ENCODE results near the gene GPC6. TPM values are rescaled to one million over a fixed set of nuclear protein-coding genes. Genes with fewer than 3 reads are reported as not detected.

Gene GPC6
- total RNA-seq, 4 donors from 2014 or later = 13.7 to 21.7 (median 16.5) TPM

DNA sequence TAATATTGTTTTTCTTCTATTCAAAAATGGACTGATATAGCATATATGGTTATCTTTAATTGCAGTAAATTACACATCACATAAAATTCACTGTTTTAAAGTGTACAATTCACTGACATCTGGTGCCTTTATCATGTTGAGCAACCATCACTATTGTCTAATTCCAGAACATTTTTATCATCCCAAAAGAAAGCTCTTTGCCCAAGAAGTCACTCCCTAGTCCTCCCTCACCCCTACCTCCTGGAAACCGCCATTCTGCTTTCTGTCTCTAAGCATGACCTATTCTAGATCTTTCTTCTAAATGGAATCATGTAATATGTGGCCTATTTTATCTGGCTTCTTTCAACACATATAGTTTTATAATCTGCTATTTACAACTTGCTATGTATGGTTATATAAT lies 727.2 kb downstream of the GPC6 start:
- no peaks in the 10 kb centered on the region for H3K4me1 ChIP-seq
- WGBS, 2 donors (ENCODE audit: low coverage in 1 of 2) = 91 to 92% methylated on average over 1 of the region's 1 CpG

DNA sequence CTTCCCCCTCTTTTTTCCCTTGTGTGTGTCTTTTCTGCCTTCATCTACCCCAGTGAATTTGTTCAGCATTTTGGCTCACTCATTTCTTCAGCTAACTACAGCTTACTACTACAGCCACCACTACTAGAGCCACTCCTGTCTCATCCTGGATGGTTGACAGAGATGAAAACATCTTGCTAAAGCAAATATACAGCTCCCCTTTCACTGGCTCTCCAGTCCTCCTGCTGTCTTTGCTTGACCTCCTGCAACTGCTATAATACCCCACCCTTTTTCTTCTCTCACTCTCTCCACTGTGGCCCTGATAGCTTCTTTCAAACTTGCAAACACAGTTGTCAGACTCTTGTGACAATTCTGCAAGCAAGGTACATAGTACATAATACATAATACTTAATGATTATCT lies 729.3 kb downstream of the GPC6 start:
- ATAC-seq = no peak
- Histone ChIP-seq H3K4me3 (no peak overlapping the region), H3K4me1 (no peaks in the 10 kb centered on the region), H3K27me3 (no peaks in the 10 kb centered on the region), H3K27ac (no peak overlapping the region), H3K36me3 (no peaks in the 10 kb centered on the region), H3K9me3 (no peaks in the 10 kb centered on the region)
- TF ChIP-seq POLR2A (IDR thresholded peaks at IDR 0.05) (no peak), POLR2AphosphoS5 (IDR thresholded peaks at IDR 0.05) (no peak), EP300 (IDR thresholded peaks at IDR 0.05) (no peak)
- TF ChIP-seq, protein P1, sequence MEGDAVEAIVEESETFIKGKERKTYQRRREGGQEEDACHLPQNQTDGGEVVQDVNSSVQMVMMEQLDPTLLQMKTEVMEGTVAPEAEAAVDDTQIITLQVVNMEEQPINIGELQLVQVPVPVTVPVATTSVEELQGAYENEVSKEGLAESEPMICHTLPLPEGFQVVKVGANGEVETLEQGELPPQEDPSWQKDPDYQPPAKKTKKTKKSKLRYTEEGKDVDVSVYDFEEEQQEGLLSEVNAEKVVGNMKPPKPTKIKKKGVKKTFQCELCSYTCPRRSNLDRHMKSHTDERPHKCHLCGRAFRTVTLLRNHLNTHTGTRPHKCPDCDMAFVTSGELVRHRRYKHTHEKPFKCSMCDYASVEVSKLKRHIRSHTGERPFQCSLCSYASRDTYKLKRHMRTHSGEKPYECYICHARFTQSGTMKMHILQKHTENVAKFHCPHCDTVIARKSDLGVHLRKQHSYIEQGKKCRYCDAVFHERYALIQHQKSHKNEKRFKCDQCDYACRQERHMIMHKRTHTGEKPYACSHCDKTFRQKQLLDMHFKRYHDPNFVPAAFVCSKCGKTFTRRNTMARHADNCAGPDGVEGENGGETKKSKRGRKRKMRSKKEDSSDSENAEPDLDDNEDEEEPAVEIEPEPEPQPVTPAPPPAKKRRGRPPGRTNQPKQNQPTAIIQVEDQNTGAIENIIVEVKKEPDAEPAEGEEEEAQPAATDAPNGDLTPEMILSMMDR (IDR thresholded peaks at IDR 0.05) = no peak

More for the DNA sequence above, 727.2 kb downstream of the GPC6 start:
- H3K36me3 ChIP-seq = no peaks in the 10 kb centered on the region
- TF ChIP-seq POLR2AphosphoS5 (IDR thresholded peaks at IDR 0.05) = no peak
- no peak for TF ChIP-seq POLR2A (IDR thresholded peaks at IDR 0.05)
- TF ChIP-seq EP300 (IDR thresholded peaks at IDR 0.05) = no peak
- TF ChIP-seq, protein P1 (IDR thresholded peaks at IDR 0.05) = no peak
- H3K27me3 ChIP-seq = no peaks in the 10 kb centered on the region
- no peak overlapping the region for H3K27ac ChIP-seq
- no peak for ATAC-seq
- no peaks in the 10 kb centered on the region for H3K9me3 ChIP-seq
- no peak overlapping the region for H3K4me3 ChIP-seq

DNA sequence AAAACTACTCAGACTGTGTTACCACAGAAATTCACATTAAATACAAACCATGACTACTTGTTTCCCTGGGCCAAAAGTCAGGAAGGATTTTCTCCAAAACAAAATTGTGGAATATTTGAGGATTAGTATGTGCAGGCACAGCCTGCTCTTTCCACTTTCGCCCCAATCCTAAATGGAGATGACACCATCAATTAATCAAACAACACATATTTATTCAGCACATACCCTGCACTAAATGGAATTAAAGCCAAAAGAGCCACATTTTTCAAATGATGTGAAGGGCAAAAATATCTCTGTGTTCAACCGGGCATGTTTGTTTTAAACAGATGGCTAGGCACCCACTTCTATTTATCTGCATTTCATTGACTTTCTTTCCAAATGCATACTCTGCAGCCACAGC lies 729.8 kb downstream of the GPC6 start:
- 32 to 33% methylated on average over 2 of the region's 2 CpGs for WGBS, 2 donors (ENCODE audit: low coverage in 1 of 2)
- H3K27me3 ChIP-seq = no peaks in the 10 kb centered on the region
- H3K27ac ChIP-seq = no peak overlapping the region
- H3K36me3 ChIP-seq = no peaks in the 10 kb centered on the region
- no peaks in the 10 kb centered on the region for H3K9me3 ChIP-seq
- H3K4me1 ChIP-seq = no peaks in the 10 kb centered on the region
- no peak for ATAC-seq
- no peak overlapping the region for H3K4me3 ChIP-seq
- TF ChIP-seq POLR2AphosphoS5 (IDR thresholded peaks at IDR 0.05) = peak; percentile 24
- TF ChIP-seq, protein P1 (IDR thresholded peaks at IDR 0.05) = no peak

DNA sequence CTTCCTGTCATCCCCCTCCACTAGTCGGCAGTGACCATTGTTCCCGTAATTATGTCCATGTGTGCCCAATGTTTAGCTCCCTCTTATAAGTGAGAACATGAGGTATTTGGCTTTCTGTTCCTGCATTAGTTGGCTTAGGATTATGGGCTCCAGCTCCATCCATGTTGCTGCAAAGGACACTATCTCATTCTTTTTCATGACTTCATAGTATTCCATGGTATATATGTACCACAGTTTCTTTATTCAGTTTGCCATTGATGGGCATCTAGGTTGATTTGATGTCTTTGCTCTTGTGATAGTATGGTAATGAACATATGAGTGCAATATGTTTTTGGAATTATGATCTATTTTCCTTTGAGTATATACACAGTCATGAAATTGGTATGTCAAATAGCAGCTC lies 730.8 kb downstream of the GPC6 start:
- Histone ChIP-seq H3K27me3 (no peaks in the 10 kb centered on the region), H3K4me1 (no peaks in the 10 kb centered on the region), H3K4me3 (no peak overlapping the region), H3K9me3 (no peaks in the 10 kb centered on the region), H3K27ac (no peak overlapping the region), H3K36me3 (no peaks in the 10 kb centered on the region)
- no peak for TF ChIP-seq POLR2AphosphoS5 (IDR thresholded peaks at IDR 0.05)
- no peak for ATAC-seq
- whole genome bisulfite sequencing, 2 donors (ENCODE audit: low coverage in 1 of 2) = 90 to 100% methylated on average over 1 to 2 of the region's 2 CpGs

DNA sequence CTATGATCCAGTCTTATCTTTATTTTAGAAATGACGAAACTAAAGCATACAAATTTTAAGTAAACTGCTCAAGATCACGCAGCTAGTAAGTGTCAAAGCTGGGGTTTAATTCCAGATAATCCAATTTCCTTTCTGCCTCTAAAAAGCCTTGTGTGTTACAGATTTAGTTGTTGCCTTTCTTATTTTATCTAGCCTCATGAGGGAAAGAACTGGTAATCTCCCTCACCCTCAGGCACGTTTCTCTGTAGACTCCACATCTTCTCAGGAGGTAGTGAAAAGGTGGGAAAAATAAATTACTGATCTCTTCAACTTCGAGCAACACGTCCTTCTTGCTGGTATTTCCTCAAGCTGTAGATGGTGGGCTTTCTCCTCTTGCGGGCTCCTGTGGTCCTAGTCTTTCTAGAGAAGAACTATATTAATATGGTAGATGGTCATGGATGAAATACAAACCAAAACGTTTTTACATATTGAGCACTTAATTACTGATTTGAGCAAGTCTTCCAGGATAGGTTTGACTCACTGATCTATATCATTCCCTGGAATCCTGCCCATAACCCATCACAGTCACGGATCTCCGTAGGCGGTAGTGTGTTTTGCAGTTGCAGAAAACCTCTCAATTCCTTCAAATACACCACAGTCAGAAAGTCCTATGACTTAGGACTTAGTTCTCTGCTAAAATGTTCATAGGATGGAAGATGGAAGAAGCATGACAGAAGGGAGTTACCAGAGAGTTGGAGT lies 733.4 kb downstream of the GPC6 start:
- 81 to 83% methylated on average over 9 to 10 of the region's 10 CpGs for WGBS, 2 donors (ENCODE audit: low coverage in 1 of 2)
- Histone ChIP-seq H3K4me3 (no peak overlapping the region), H3K36me3 (no peaks in the 10 kb centered on the region), H3K27me3 (no peaks in the 10 kb centered on the region), H3K4me1 (no peaks in the 10 kb centered on the region), H3K9me3 (no peaks in the 10 kb centered on the region), H3K27ac (no peak overlapping the region)
- TF ChIP-seq EP300 (IDR thresholded peaks at IDR 0.05) = no peak
- TF ChIP-seq, protein P1 (IDR thresholded peaks at IDR 0.05) = no peak
- no peak for TF ChIP-seq POLR2A (IDR thresholded peaks at IDR 0.05)
- no peak for TF ChIP-seq POLR2AphosphoS5 (IDR thresholded peaks at IDR 0.05)
- no peak for ATAC-seq
